Pancreas (tissue), 10 donors: ENCODE data around the gene AMPD2. TPM values are rescaled to one million over a fixed set of nuclear protein-coding genes. Genes with fewer than 3 reads are reported as not detected.
A peak's percentile ranks its signal among the peaks of the same experiment; 100 is the strongest.

Experiments
- ATAC-seq, 4 donors: fragments of 200-7000 bp; cut with Tn5 transposase; one replicate each; pipeline versions ENCODE4 v1.8.0 to v1.9.1; 2020; ENCODE audit warnings: mild to moderate bottlenecking in 4 of 4, moderate library complexity in 4 of 4
- DNase-seq, 6 donors: peaks; one replicate each; pipeline ENCODE4 v3.0.0-alpha.2; 2020
- FAIRE-seq: peaks from 2 replicates; lab custom pipeline; 2012; peaks lifted over from hg19 to GRCh38; lab: Jason Lieb, UNC
- H3K27ac ChIP-seq, 4 donors: fragments of 200-600 bp; sonication (generic); 1 replicate in 3 of 4; 2 replicates in 1 of 4; pipeline versions ENCODE4 v1.5.0 to v1.8.0; 2020
- H3K27me3 ChIP-seq, 4 donors: fragments of 200-600 bp; one replicate each; pipeline ENCODE4 v1.8.0; 2021
- H3K36me3 ChIP-seq, 3 donors: fragments of 200-600 bp; sonication (generic) in 1 of 3; one replicate each; pipeline versions ENCODE4 v1.5.0 to v1.8.0; 2020 to 2021
- H3K4me1 ChIP-seq, 3 donors: fragments of 200-600 bp; one replicate each; pipeline ENCODE4 v1.8.0; 2021
- H3K4me3 ChIP-seq, 4 donors: fragments of 200-600 bp; sonication (generic) in 2 of 4; one replicate each; pipeline versions ENCODE4 v1.5.0 to v1.8.0; 2020 to 2021
- H3K9me3 ChIP-seq, 4 donors: fragments of 200-600 bp; one replicate each; pipeline ENCODE4 v1.8.0; 2021
- WGBS, 2 donors: extraction: QIAGEN DNeasy Blood & Tissue Kit; methylation state at CpG; one replicate each; pipeline ENCODE4 v1.1.7; 2013; 5-methylcytosine and 5-hydroxymethylcytosine counted together
- intact Hi-C, 3 donors: fragments of 100-400 bp; cut with DNase I; formaldehyde crosslinking; loops; one replicate each; pipeline versions ENCODE4 v1.11.1 to v1.14.2; 2022
- polyA plus RNA-seq, 2 donors: library from polyadenylated mRNA; stranded (reverse); fragments of 200-250 nt; gene quantifications; one replicate each; pipeline ENCODE4 v1.2.3, GENCODE V29; 2013
- total RNA-seq, 6 donors: library from RNA; stranded (reverse); fragmentation: NEBNext Ultra II Directional in 4 of 6; extraction: Animal tissue kit (Norgen Biotek cat#: 25700) in 4 of 6; gene quantifications; one replicate each; pipeline versions ENCODE4 v1.2.1 to v1.2.4, GENCODE V29; 2021 to 2023
- TF ChIP-seq, protein P1 (sequence below), 4 donors: fragments of 200-600 bp; sonication (generic) in 3 of 4; IDR thresholded peaks; one replicate each; pipeline versions ENCODE4 v1.5.0 to v1.8.0; 2021; ENCODE audit warnings: antibody characterized with exemption in 4 of 4
- donor health status: healthy with polysubstance abuse.
- donor health status: DM: no; HTN: no; CAD: no; lungs with moderate emphysema.
- donor health status: DM: no; HTN: no; CAD: no.
- donor health status: control.
- donor health status: control.
- donor health status: Bipolar disorder and iron deficiency.
- donor health status: DM: yes; HTN: yes; CAD: no.
- donor health status: DM: no; HTN: no; CAD: no.
- donor health status: DM: no; HTN: no; CAD: no.
- donor health status: DM: yes; HTN: yes; CAD: no.

The AMPD2 gene
- total and polyA plus RNA-seq, 8 donors, result 17.6 to 57.3 (median 35.5) TPM

DNA sequence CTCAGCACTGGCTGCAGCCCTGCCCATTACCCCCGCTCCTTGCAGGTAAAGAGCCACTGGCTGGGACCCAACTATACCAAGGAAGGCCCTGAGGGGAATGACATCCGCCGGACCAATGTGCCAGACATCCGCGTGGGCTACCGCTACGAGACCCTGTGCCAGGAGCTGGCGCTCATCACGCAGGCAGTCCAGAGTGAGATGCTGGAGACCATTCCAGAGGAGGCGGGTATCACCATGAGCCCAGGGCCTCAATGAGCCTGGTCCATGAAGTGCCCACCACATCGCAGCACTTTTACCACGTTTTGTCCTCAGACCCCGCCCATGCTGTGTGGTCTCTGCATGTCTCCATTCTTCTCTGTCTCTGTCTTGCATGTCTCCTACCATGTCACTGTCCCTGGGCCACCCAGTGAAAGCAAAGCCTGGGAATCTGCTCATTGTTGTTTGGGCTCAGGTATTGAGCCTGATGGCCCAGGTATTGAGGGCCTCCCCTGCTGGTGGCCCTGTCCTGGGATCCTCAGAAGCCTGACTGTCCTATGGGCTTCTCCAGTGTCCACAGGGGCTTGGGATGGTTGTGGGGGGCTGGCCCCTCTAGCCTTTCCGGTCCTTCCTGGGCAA, 11.4 kb downstream of the AMPD2 start:
- TF ChIP-seq, protein P1, sequence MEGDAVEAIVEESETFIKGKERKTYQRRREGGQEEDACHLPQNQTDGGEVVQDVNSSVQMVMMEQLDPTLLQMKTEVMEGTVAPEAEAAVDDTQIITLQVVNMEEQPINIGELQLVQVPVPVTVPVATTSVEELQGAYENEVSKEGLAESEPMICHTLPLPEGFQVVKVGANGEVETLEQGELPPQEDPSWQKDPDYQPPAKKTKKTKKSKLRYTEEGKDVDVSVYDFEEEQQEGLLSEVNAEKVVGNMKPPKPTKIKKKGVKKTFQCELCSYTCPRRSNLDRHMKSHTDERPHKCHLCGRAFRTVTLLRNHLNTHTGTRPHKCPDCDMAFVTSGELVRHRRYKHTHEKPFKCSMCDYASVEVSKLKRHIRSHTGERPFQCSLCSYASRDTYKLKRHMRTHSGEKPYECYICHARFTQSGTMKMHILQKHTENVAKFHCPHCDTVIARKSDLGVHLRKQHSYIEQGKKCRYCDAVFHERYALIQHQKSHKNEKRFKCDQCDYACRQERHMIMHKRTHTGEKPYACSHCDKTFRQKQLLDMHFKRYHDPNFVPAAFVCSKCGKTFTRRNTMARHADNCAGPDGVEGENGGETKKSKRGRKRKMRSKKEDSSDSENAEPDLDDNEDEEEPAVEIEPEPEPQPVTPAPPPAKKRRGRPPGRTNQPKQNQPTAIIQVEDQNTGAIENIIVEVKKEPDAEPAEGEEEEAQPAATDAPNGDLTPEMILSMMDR (IDR thresholded peaks at IDR 0.05), result no peak
- DNase-seq (peak in 1 of 6 donors; percentile 16), FAIRE-seq (no peak), ATAC-seq (no peak)
- no peak overlapping the region for H3K4me3 ChIP-seq
- intact Hi-C loops, result loop anchor here in 2 of 3 donors (10.0 kb wide), 2 partner anchors 86 to 354 kb away; partner anchors contain the start of genes AHCYL1 (in 1 of the 2) and GNAI3 (in 1 of the 2)
- no peaks in the 10 kb centered on the region for H3K9me3 ChIP-seq
- no peaks in the 10 kb centered on the region for H3K4me1 ChIP-seq
- H3K27ac ChIP-seq, result no peak overlapping the region
- WGBS, 2 donors, result 91 to 97% methylated on average over 14 of the region's 14 CpGs
- H3K36me3 ChIP-seq, result peaks cover 0 to 39% (median 5%) of the 10 kb centered on the region in 3 donors
- no peaks in the 10 kb centered on the region for H3K27me3 ChIP-seq

- H3K4me3 ChIP-seq, result no peak overlapping the region
- ATAC-seq (no peak), FAIRE-seq (no peak), DNase-seq (peak in 1 of 6 donors; percentile 7)
- intact Hi-C loops, result loop anchor here in 2 of 3 donors (10.0 kb wide), 2 partner anchors 87 to 353 kb away; partner anchors contain the start of genes AHCYL1 (in 1 of the 2) and GNAI3 (in 1 of the 2)
- 87 to 89% methylated on average over 15 to 16 of the region's 16 CpGs for WGBS, 2 donors
- peaks cover 0 to 31% (median 3%) of the 10 kb centered on the region in 3 donors for H3K36me3 ChIP-seq
- no peak overlapping the region for H3K27ac ChIP-seq
- H3K4me1 ChIP-seq, result no peaks in the 10 kb centered on the region
- TF ChIP-seq, protein P1 (IDR thresholded peaks at IDR 0.05), result no peak
- no peaks in the 10 kb centered on the region for H3K27me3 ChIP-seq
- no peaks in the 10 kb centered on the region for H3K9me3 ChIP-seq
Observed at GRCh38 chr1:109631513-109632505, 12.2 kb downstream of the AMPD2 start.

- intact Hi-C loops, result loop anchor here in 2 of 3 donors (10.0 kb wide), 2 partner anchors 88 to 352 kb away; partner anchors contain the start of genes AHCYL1 (in 1 of the 2) and GNAI3 (in 1 of the 2)
- DNase-seq (peak in 1 of 6 donors; percentile 7), FAIRE-seq (no peak), ATAC-seq (peak in 3 of 4 donors; percentile 23 to 30 (median 24))
- 72% methylated on average over 5 of the region's 5 CpGs for WGBS, 2 donors
- Histone ChIP-seq H3K27me3 (no peaks in the 10 kb centered on the region), H3K36me3 (peaks cover 0 to 22% (median 0%) of the 10 kb centered on the region in 3 donors), H3K4me1 (no peaks in the 10 kb centered on the region), H3K4me3 (no peak overlapping the region), H3K9me3 (no peaks in the 10 kb centered on the region), H3K27ac (no peak overlapping the region)
- TF ChIP-seq, protein P1 (IDR thresholded peaks at IDR 0.05), result no peak
Observed at GRCh38 chr1:109632671-109633346, 13.2 kb downstream of the AMPD2 start.

- FAIRE-seq, result no peak
- Histone ChIP-seq H3K9me3 (no peaks in the 10 kb centered on the region), H3K4me3 (no peak overlapping the region), H3K27me3 (no peaks in the 10 kb centered on the region), H3K27ac (no peak overlapping the region), H3K4me1 (no peaks in the 10 kb centered on the region), H3K36me3 (peaks cover 0 to 9% (median 0%) of the 10 kb centered on the region in 3 donors)
- intact Hi-C loops, result loop anchor here in 2 of 3 donors (10.0 kb wide), 2 partner anchors 89 to 351 kb away; partner anchors contain the start of genes AHCYL1 (in 1 of the 2) and GNAI3 (in 1 of the 2)
- ATAC-seq, result no peak
- WGBS, 2 donors, result 74 to 79% methylated on average over 6 of the region's 6 CpGs
- peak in 1 of 6 donors; percentile 2 for DNase-seq
- TF ChIP-seq, protein P1 (IDR thresholded peaks at IDR 0.05), result no peak
Observed at GRCh38 chr1:109634292-109634691, 14.7 kb downstream of the AMPD2 start.
